H9 (cell line): ENCODE data around the gene SSBP3. TPM values are rescaled to one million over a fixed set of nuclear protein-coding genes. Genes with fewer than 3 reads are reported as not detected.

Experiments
- DNase-seq: peaks from one replicate; pipeline ENCODE4 v3.0.0-alpha.2; 2017
- H2AFZ ChIP-seq: one replicate; pipeline ENCODE4 v1.6.1; 2013; ENCODE audit warnings: mild to moderate bottlenecking, low read length, control low read depth, moderate library complexity
- H2AK5ac ChIP-seq: 2 replicates; pipeline ENCODE4 v1.6.1; 2013; ENCODE audit warnings: low read length, control low read depth, mixed read lengths; ENCODE audit not compliant: insufficient read length
- H2BK120ac ChIP-seq: one replicate; pipeline ENCODE4 v1.6.1; 2013; ENCODE audit warnings: low read depth, mild to moderate bottlenecking, low read length, control low read depth, inconsistent platforms; ENCODE audit not compliant: poor library complexity, severe bottlenecking
- H2BK12ac ChIP-seq: 2 replicates; pipeline ENCODE4 v1.6.1; 2013; ENCODE audit warnings: low read length, control low read depth, mixed read lengths, low read depth; ENCODE audit not compliant: insufficient read length
- H2BK15ac ChIP-seq: 2 replicates; pipeline ENCODE4 v1.6.1; 2013; ENCODE audit warnings: low read depth, low read length, control low read depth
- H2BK20ac ChIP-seq: one replicate; pipeline ENCODE4 v1.6.1; 2013; ENCODE audit warnings: low read depth, mild to moderate bottlenecking, low read length, control low read depth, inconsistent platforms; ENCODE audit not compliant: poor library complexity, severe bottlenecking
- H2BK5ac ChIP-seq: 2 replicates; pipeline ENCODE4 v1.6.1; 2013; ENCODE audit warnings: low read length, control low read depth, mixed read lengths; ENCODE audit not compliant: insufficient read length
- H3K14ac ChIP-seq: 2 replicates; pipeline ENCODE4 v1.6.1; 2013; ENCODE audit warnings: low read length, control low read depth; ENCODE audit not compliant: insufficient read depth
- H3K18ac ChIP-seq: 2 replicates; pipeline ENCODE4 v1.6.1; 2013; ENCODE audit warnings: low read depth, mild to moderate bottlenecking, mixed read lengths, low read length, control low read depth; ENCODE audit not compliant: insufficient read length
- H3K23ac ChIP-seq: 2 replicates; pipeline ENCODE4 v1.6.1; 2013; ENCODE audit warnings: low read length, control low read depth, mixed read lengths, low read depth; ENCODE audit not compliant: insufficient read length
- H3K23me2 ChIP-seq: 2 replicates; pipeline ENCODE4 v1.6.1; 2013; ENCODE audit warnings: low read depth, mild to moderate bottlenecking, mixed read lengths, low read length, control low read depth; ENCODE audit not compliant: insufficient read length, poor library complexity, severe bottlenecking
- H3K27ac ChIP-seq: 2 replicates; pipeline ENCODE4 v1.5.1; 2013; ENCODE audit warnings: low read length, control low read depth, mixed read lengths, low read depth; ENCODE audit not compliant: insufficient read length
- H3K27me3 ChIP-seq: 2 replicates; pipeline ENCODE4 v1.6.1; 2013; ENCODE audit warnings: low read length, control low read depth, inconsistent platforms; ENCODE audit not compliant: insufficient read depth
- H3K4ac ChIP-seq: 2 replicates; pipeline ENCODE4 v1.6.1; 2013; ENCODE audit warnings: low read depth, mild to moderate bottlenecking, control low read depth, inconsistent platforms, low read length, moderate library complexity
- H3K4me1 ChIP-seq: 2 replicates; pipeline ENCODE4 v1.6.1; 2013; ENCODE audit warnings: low read length, control low read depth, inconsistent platforms; ENCODE audit not compliant: insufficient read depth
- H3K4me2 ChIP-seq: 2 replicates; pipeline ENCODE4 v1.6.1; 2013; ENCODE audit warnings: low read length, control low read depth, mixed read lengths; ENCODE audit not compliant: insufficient read length, insufficient read depth
- H3K56ac ChIP-seq: 2 replicates; pipeline ENCODE4 v1.6.1; 2013; ENCODE audit warnings: low read depth, mild to moderate bottlenecking, mixed read lengths, low read length, control low read depth; ENCODE audit not compliant: insufficient read length
- H3K79me1 ChIP-seq: 2 replicates; pipeline ENCODE4 v1.6.1; 2013; ENCODE audit warnings: low read depth, mild to moderate bottlenecking, moderate library complexity, low read length, control low read depth, inconsistent platforms; ENCODE audit not compliant: insufficient read depth, poor library complexity, severe bottlenecking
- H3K79me2 ChIP-seq: 2 replicates; pipeline ENCODE4 v1.6.1; 2013; ENCODE audit warnings: low read length, control low read depth, inconsistent platforms; ENCODE audit not compliant: insufficient read depth
- H3K9ac ChIP-seq: 2 replicates; pipeline ENCODE4 v1.6.1; 2013; ENCODE audit warnings: low read length, control low read depth, mixed read lengths; ENCODE audit not compliant: insufficient read length; ENCODE audit errors: extremely low read depth
- H3K9me3 ChIP-seq: one replicate; pipeline ENCODE4 v1.6.1; 2013; ENCODE audit warnings: low read depth, low read length, inconsistent platforms; ENCODE audit not compliant: control insufficient read depth
- H3T11ph ChIP-seq: one replicate; pipeline ENCODE4 v1.6.1; 2013; ENCODE audit warnings: mild to moderate bottlenecking, low read length, control low read depth, inconsistent platforms
- H4K20me1 ChIP-seq: one replicate; pipeline ENCODE4 v1.6.1; 2013; ENCODE audit not compliant: control insufficient read depth, insufficient read length, insufficient read depth
- H4K5ac ChIP-seq: 2 replicates; pipeline ENCODE4 v1.6.1; 2013; ENCODE audit warnings: low read depth, mild to moderate bottlenecking, mixed read lengths, low read length, control low read depth; ENCODE audit not compliant: insufficient read length
- H4K8ac ChIP-seq: replicated peaks from 2 replicates; pipeline ENCODE4 v1.6.1; 2013; ENCODE audit warnings: low read length, control low read depth, mixed read lengths, low read depth; ENCODE audit not compliant: insufficient read length
- H4K91ac ChIP-seq: 2 replicates; pipeline ENCODE4 v1.6.1; 2013; ENCODE audit warnings: low read depth, mild to moderate bottlenecking, moderate library complexity, mixed read lengths, low read length, control low read depth; ENCODE audit not compliant: insufficient read length
- H3K27ac Mint-ChIP-seq, 3 experiments: 2 replicates in 2 of 3; 3 replicates in 1 of 3; pipeline ENCODE4 v1.8.0; 2020 to 2021; ENCODE audit warnings: mixed read lengths in 3 of 3, mild to moderate bottlenecking in 1 of 3, moderate library complexity in 1 of 3
- H3K27me3 Mint-ChIP-seq: 2 replicates; pipeline ENCODE4 v1.8.0; 2021; ENCODE audit warnings: low read depth, mild to moderate bottlenecking, moderate library complexity, mixed read lengths
- H3K36me3 Mint-ChIP-seq, 3 experiments: 2 replicates in 2 of 3; 3 replicates in 1 of 3; pipeline ENCODE4 v1.8.0; 2020 to 2021; ENCODE audit warnings: low read depth in 3 of 3, mixed read lengths in 3 of 3; ENCODE audit not compliant: insufficient read depth in 1 of 3
- H3K4me1 Mint-ChIP-seq, 2 experiments: 2 replicates each; pipeline ENCODE4 v1.8.0; 2020; ENCODE audit warnings: mixed read lengths in 2 of 2
- H3K4me3 Mint-ChIP-seq, 2 experiments: 2 replicates in 1 of 2; 3 replicates in 1 of 2; pipeline ENCODE4 v1.8.0; 2020 to 2021; ENCODE audit warnings: mild to moderate bottlenecking in 2 of 2, mixed read lengths in 2 of 2, moderate library complexity in 1 of 2
- H3K9me3 Mint-ChIP-seq, 2 experiments: 2 replicates in 1 of 2; 3 replicates in 1 of 2; pipeline ENCODE4 v1.8.0; 2020; ENCODE audit warnings: mild to moderate bottlenecking in 2 of 2, mixed read lengths in 2 of 2, moderate library complexity in 1 of 2
- CTCF ChIP-seq: fragments of 200-600 bp; sonication (generic); conservative IDR thresholded peaks from 3 replicates; pipeline ENCODE4 v1.8.0; 2021; ENCODE audit warnings: antibody characterized with exemption, mild to moderate bottlenecking
- WGBS: extraction: QIAGEN DNeasy Blood & Tissue Kit; methylation state at CpG from one replicate; pipeline ENCODE4 v1.1.7; 2013; ENCODE audit warnings: missing lambda C conversion rate, low lambda C conversion rate, mixed read lengths; ENCODE audit not compliant: insufficient read length; ENCODE audit errors: extremely low coverage; 5-methylcytosine and 5-hydroxymethylcytosine counted together
- total RNA-seq: library from RNA; stranded (reverse); gene quantifications from 2 replicates; pipeline ENCODE4 v1.2.1, GENCODE V29; 2021

The SSBP3 gene
- total RNA-seq, 1 experiment from 2014 or later: 126 TPM

GRCh38 chr1:54400329-54400728 is 5.9 kb downstream of the SSBP3 start:
- no peak for TF ChIP-seq CTCF
- Mint-ChIP-seq H3K36me3 (peaks cover 69 to 89% (median 85%) of the 10 kb centered on the region in 3 experiments), H3K4me3 (no peak overlapping the region), H3K27ac (no peak overlapping the region), H3K4me1 (peaks cover 46 to 59% of the 10 kb centered on the region in 2 experiments), H3K9me3 (no peaks in the 10 kb centered on the region), H3K27me3 (no peaks in the 10 kb centered on the region)
- no peak overlapping the region for H2AK5ac ChIP-seq
- no CpG with 5 or more reads among the region's 2 CpGs for WGBS
- H3K14ac ChIP-seq: no peak overlapping the region
- no peak overlapping the region for H3K56ac ChIP-seq
- no peak for DNase-seq
- H3T11ph ChIP-seq: no peak overlapping the region
- peaks cover 5% of the 10 kb centered on the region for H4K20me1 ChIP-seq
- H3K4ac ChIP-seq: no peak overlapping the region
- H3K27me3 ChIP-seq: no peaks in the 10 kb centered on the region
- H3K9ac ChIP-seq: no peak overlapping the region
- H3K4me2 ChIP-seq: no peak overlapping the region
- H3K18ac ChIP-seq: no peak overlapping the region
- no peak overlapping the region for H2BK5ac ChIP-seq
- H2BK120ac ChIP-seq: no peak overlapping the region
- no peak overlapping the region for H4K5ac ChIP-seq
- H3K27ac ChIP-seq: no peak overlapping the region
- no peak overlapping the region for H2AFZ ChIP-seq
- H4K91ac ChIP-seq: no peak overlapping the region
- no peak overlapping the region for H2BK12ac ChIP-seq
- no peaks in the 10 kb centered on the region; the same call in 1 of the 2 replicates for H3K4me1 ChIP-seq
- H3K23me2 ChIP-seq: peaks cover 9% of the 10 kb centered on the region
- peaks cover 15% of the 10 kb centered on the region for H3K79me1 ChIP-seq
- H3K79me2 ChIP-seq: peaks cover 48% of the 10 kb centered on the region; the same call in 1 of the 2 replicates
- H3K23ac ChIP-seq: no peak overlapping the region
- H4K8ac ChIP-seq: no peak overlapping the region
- H2BK20ac ChIP-seq: no peak overlapping the region
- H3K9me3 ChIP-seq: no peaks in the 10 kb centered on the region
- H2BK15ac ChIP-seq: no peak overlapping the region
